NCI-H1436 treated with DMSO at 0.1 percent for 48 hours (cell line): ENCODE measurements around the gene TKTL1.
"Not testable (repeated sequence)": the region's sequence is repeated elsewhere in the genome, so short reads cannot be mapped to it uniquely, and the experiment has no call there.

ENCODE experiments used
- DNase-seq: peaks from one replicate; lab custom pipeline; 2025; lab: John Stamatoyannopoulos, UW

TKTL1 gene

GRCh38 chrX:154343620-154344019 lies 48.0 kb downstream of the TKTL1 start:
- DNase-seq: not testable (repeated sequence)

DNA sequence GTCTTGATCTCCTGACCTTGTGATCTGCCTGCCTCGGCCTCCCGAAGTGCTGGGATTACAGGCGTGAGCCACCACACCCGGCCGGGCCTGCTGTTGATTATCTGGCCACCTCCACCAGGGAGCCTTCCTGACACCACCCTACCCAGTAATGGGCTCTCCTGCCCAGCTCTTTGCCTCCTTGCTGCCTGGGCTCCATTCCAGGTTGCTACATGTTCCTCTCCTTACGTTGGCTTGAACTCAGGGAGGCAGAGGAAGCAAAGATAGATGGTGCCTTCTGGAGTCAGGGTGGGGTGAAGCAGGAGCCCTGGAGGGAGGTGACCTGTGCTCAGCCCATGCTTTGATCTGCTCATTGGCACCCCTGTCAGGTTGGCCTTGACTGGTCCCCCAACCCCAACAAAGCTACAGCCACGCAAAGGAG lies 52.5 kb downstream of the TKTL1 start:
- DNase-seq: no peak

GRCh38 chrX:154348646-154349358 lies 53.2 kb downstream of the TKTL1 start:
- no peak for DNase-seq

- DNase-seq: no peak
These were observed 53.9 kb downstream of the TKTL1 start for GRCh38 chrX:154349359-154349935.

GRCh38 chrX:154349979-154350378 lies 54.4 kb downstream of the TKTL1 start:
- DNase-seq: no peak

DNA sequence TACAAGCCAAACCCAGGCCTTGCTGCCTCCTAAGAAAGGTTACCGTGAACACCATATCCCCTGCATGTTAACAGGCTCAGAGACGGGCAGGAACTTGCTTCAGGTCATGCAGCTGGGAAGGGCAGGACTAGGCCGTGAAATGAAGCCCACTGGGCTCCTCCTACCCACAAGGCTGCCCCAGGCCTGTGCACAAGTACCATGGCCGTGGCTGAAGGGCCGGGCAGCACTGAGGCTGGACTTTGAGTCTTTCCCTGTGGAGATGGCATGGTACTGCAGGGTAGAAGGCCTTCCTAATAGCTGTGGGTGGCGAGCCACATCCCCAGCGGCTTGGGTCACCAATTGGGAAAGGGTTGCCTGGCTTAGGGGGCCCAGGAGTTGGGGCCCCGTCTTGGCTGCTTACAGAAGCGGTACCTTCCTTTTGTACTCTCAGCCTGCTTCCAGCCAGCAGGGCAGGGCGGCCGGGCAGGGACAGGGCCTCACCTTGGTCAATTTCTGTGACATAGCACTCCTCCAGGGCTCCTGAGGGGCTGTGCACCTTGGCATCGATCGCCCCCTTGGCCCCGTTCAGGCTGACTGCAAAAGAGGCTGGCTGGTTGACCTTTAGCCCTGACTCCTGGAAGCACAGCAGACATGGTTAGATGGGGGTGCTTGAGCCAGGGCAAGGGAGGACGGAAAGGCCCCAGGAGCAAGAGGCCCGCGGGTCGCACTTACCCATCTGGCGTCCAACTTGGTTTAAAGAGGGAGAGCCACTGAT lies 55.0 kb downstream of the TKTL1 start:
- DNase-seq: no peak

- DNase-seq: no peak
These were observed 55.8 kb downstream of the TKTL1 start for GRCh38 chrX:154351183-154352011.

GRCh38 chrX:154352012-154352401 lies 56.4 kb downstream of the TKTL1 start:
- no peak for DNase-seq

DNA sequence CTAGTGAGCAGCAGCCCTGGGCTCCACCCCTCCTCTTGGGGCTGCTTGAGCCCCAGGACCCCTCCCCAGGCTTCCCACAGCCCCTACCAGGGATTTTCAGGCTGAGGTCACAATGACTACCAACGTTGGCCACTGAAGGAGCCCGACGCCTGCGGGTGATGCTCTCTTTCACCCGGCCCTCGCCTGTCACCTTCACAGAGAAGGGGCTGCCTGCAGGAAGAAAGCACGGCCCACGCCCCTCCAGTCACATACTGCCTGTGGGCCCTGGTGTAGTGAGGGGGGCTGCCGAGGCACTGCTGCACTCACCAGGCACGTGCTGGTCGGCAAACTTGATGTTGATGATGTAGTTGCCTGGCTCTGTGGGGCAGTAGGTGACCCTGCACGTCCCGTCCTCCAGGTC lies 56.9 kb downstream of the TKTL1 start:
- DNase-seq: no peak

- DNase-seq: no peak
These were observed 57.7 kb downstream of the TKTL1 start for GRCh38 chrX:154353172-154353843.

DNA sequence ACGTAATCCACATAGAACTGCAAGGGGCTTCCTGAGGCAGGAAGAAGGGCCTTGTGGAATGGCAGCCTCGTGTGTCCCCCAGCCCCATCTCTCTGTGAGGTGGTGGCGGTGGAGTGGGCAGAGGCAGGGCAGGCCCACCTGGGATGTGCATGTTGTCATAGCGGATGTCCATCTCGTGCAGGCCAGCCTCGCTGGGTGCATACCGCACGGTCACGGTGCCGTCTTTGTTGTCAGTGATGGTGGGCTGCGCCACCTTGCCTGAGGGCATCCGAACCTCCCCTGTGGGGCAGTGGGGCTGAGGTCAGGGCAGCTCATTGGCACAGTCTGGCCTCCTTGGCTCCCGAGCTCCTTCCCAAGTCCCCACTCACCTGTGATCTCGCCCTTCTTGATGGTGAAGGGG lies 58.4 kb downstream of the TKTL1 start:
- no peak for DNase-seq

DNA sequence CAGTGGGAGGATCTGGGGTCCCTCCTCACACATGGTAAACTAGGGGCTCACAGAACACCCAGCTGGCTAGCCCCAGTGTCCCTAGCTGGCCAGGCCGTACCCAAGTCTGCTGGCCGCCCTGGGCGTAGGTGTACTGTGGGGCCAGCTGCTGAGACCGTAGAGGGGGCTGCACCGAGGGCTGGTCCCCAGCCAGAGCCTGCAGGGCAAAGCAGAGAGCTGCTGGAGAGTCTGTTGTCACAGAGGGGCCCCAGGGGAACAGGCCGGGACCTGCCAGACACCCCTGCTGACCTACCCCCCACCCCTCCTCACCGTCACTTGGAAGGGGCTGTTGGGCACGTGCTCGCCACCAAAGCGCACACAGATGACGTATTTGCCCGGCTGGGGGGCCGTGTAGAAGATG lies 58.9 kb downstream of the TKTL1 start:
- no peak for DNase-seq

GRCh38 chrX:154355094-154355775 lies 59.6 kb downstream of the TKTL1 start:
- no peak for DNase-seq

DNA sequence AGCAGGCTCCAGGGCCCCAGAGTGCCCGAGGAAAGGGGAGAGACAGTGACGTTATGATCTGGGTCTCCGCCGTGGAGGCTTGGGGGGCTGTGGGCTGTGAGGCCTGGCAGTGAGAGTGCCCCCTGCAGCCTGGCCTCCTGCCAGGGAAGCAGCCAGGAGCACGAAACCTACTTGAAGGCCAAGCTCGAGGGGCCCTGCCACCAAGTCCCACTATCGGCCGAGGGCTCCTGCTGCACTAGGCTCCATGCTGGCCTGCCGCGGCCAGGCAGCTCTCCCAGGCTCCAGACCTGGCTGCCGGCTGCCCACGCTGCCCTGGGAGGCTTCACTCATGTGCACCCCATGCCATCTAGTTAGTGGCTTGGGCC lies 60.2 kb downstream of the TKTL1 start:
- DNase-seq: no peak

- DNase-seq: no peak
These were observed 61.0 kb downstream of the TKTL1 start for GRCh38 chrX:154356596-154356995.

DNA sequence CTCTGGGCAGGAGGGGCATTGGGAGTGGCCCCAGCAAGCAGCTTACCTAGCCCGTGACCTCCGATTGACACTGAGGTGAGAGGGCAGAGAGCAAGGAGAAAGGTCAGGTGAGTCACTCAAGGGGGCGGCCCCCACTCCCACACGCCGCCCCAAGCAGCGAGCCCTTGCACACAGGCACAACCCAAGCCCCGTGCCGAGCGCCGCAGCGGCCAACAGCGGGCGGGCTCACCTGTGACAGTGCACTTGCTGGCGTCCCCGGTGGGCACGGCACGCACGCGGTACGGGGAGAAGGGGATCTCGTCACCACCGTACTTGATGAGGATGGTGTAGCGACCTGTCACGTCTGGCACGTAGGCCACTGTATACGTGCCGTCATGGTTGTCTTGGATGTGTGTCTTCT lies 61.6 kb downstream of the TKTL1 start:
- DNase-seq: no peak

DNA sequence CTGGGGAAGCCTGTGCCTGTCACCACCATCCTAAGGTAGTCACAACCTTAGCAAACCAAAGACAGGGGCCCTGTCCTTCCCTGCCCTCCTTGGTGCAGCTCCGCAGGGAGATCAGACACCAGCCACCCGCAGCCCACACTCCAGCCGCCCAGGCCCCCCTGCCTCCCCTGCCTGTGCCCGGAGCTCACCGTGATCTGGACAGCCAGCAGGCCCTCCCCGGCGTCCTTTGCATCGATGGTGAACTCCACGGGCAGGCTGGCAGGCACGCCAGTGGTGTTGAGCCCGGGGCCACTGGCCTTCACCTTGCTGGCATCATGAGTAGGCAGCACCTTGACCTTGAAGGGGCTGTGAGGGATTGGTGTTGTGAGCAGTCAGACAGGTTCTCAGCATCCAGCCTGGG lies 62.4 kb downstream of the TKTL1 start:
- DNase-seq: no peak

GRCh38 chrX:154358829-154359228 lies 63.2 kb downstream of the TKTL1 start:
- no peak for DNase-seq

DNA sequence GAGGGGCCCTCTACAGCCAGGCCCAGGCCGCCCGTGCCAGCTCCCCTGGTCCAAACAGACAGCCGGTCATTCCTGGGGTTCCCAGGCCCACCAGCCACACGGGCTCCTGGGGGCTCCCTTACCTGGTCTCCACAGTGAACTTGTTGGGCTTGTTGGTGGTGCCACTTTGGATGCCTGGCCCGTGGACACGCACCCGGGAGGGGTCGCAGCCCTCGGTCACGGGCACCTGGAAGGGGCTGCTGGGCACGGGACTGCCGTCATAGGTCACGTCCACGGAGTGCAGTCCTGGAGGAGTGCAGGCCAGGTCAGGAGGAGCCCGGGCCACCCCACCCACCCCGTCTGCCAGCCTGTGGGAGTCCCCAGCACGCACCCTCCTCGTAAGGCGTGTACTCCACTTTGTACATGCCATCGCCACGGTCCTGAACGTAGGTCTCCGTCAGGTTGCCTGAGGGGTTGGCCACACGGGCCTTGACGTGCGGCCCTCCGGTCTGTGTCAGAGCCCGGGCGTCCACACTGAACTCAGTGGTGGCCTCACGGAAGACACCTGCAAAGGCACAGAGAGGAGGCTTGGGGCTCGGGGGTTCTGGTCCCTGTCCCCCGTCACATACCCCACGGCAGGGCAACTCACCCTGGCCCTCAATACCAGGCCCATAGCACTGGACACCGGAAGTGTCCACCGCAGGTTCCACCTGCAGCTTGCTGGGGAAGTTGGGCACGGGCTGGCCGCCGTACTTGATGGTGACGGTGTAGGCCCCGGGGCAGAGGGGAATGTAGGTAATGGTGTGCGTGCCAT lies 64.0 kb downstream of the TKTL1 start:
- no peak for DNase-seq

- DNase-seq: no peak
These were observed 64.6 kb downstream of the TKTL1 start for GRCh38 chrX:154360155-154360713.
